Astrocyte (in vitro differentiated cells and primary cell): Measurements from ENCODE around the gene PIM3. TPM values are rescaled to one million over a fixed set of nuclear protein-coding genes. Genes with fewer than 3 reads are reported as not detected.

Experiments used
- DNase-seq: peaks from one replicate; pipeline ENCODE4 v3.0.0-alpha.2; 2010; ENCODE audit warnings: low read depth
- FAIRE-seq: peaks from 2 replicates; lab custom pipeline; 2011; peaks lifted over from hg19 to GRCh38; lab: Jason Lieb, UNC
- H2AFZ ChIP-seq: 2 replicates; pipeline ENCODE4 v1.6.0; 2012; ENCODE audit warnings: low read depth, low read length, inconsistent platforms
- H3K27ac ChIP-seq: 2 replicates; pipeline ENCODE4 v1.5.1; 2011; ENCODE audit warnings: low read depth, low read length, inconsistent platforms
- H3K27me3 ChIP-seq: 2 replicates; pipeline ENCODE4 v1.6.0; 2011; ENCODE audit warnings: low read length, inconsistent platforms; ENCODE audit not compliant: insufficient read depth
- H3K36me3 ChIP-seq: 2 replicates; pipeline ENCODE4 v1.5.1; 2011; ENCODE audit warnings: low read length, inconsistent platforms; ENCODE audit not compliant: insufficient read depth
- H3K4me1 ChIP-seq: 2 replicates; pipeline ENCODE4 v1.5.1; 2011; ENCODE audit warnings: low read length, inconsistent platforms; ENCODE audit not compliant: insufficient read depth
- H3K4me2 ChIP-seq: 2 replicates; pipeline ENCODE4 v1.6.0; 2012; ENCODE audit warnings: low read length, inconsistent platforms
- H3K4me3 ChIP-seq: 2 replicates; pipeline ENCODE4 v1.5.1; 2011; ENCODE audit warnings: low read depth, mild to moderate bottlenecking, low read length, inconsistent platforms; ENCODE audit not compliant: insufficient read depth
- H3K79me2 ChIP-seq: 2 replicates; pipeline ENCODE4 v1.6.0; 2012; ENCODE audit warnings: mild to moderate bottlenecking, low read length, inconsistent platforms; ENCODE audit not compliant: insufficient read depth
- H3K9ac ChIP-seq: 2 replicates; pipeline ENCODE4 v1.6.0; 2012; ENCODE audit warnings: mild to moderate bottlenecking, low read length, inconsistent platforms
- H3K9me3 ChIP-seq: 2 replicates; pipeline ENCODE4 v1.5.1; 2012; ENCODE audit warnings: low read depth, mild to moderate bottlenecking, low read length, inconsistent platforms; ENCODE audit not compliant: insufficient read depth
- H4K20me1 ChIP-seq: 2 replicates; pipeline ENCODE4 v1.6.0; 2012; ENCODE audit warnings: low read length, inconsistent platforms; ENCODE audit not compliant: insufficient read depth
- H3K27ac Mint-ChIP-seq: one replicate; pipeline ENCODE4 v1.8.0; 2021; ENCODE audit warnings: mild to moderate bottlenecking, mixed read lengths; ENCODE audit not compliant: unreplicated experiment
- H3K27me3 Mint-ChIP-seq: one replicate; pipeline ENCODE4 v1.8.0; 2021; ENCODE audit warnings: low read depth, mixed read lengths; ENCODE audit not compliant: unreplicated experiment
- H3K36me3 Mint-ChIP-seq: one replicate; pipeline ENCODE4 v1.8.0; 2021; ENCODE audit warnings: low read depth, mixed read lengths; ENCODE audit not compliant: unreplicated experiment
- H3K4me1 Mint-ChIP-seq: one replicate; pipeline ENCODE4 v1.8.0; 2021; ENCODE audit warnings: low read depth, mixed read lengths; ENCODE audit not compliant: unreplicated experiment
- H3K4me3 Mint-ChIP-seq: one replicate; pipeline ENCODE4 v1.8.0; 2021; ENCODE audit warnings: mild to moderate bottlenecking, moderate library complexity, mixed read lengths; ENCODE audit not compliant: unreplicated experiment
- H3K9me3 Mint-ChIP-seq: one replicate; pipeline ENCODE4 v1.8.0; 2021; ENCODE audit warnings: mild to moderate bottlenecking, mixed read lengths; ENCODE audit not compliant: unreplicated experiment
- CTCF ChIP-seq: IDR thresholded peaks from 2 replicates; pipeline ENCODE4 v1.5.1; 2011; ENCODE audit warnings: low read depth, mild to moderate bottlenecking, inconsistent platforms, low read length, moderate library complexity; ENCODE audit not compliant: insufficient read depth
- EZH2 ChIP-seq: IDR thresholded peaks from 2 replicates; pipeline ENCODE4 v1.6.1; 2012; ENCODE audit warnings: mild to moderate bottlenecking, low read length, inconsistent platforms; ENCODE audit not compliant: insufficient read depth
- total RNA-seq: library from RNA; stranded (reverse); gene quantifications from 2 replicates; pipeline ENCODE4 v1.2.1, GENCODE V29; 2021

The PIM3 gene
- total RNA-seq, 1 donor from 2014 or later: 15.5 TPM

- no peak overlapping the region for H3K27ac ChIP-seq
- no peak overlapping the region for H3K4me3 Mint-ChIP-seq
- FAIRE-seq (no peak), DNase-seq (no peak)
- no peaks in the 10 kb centered on the region for H3K27me3 ChIP-seq
- H3K36me3 ChIP-seq: no peaks in the 10 kb centered on the region
- no peak overlapping the region for H3K9ac ChIP-seq
- no peak overlapping the region for H3K4me3 ChIP-seq
- no peaks in the 10 kb centered on the region for H3K4me1 ChIP-seq
- no peaks in the 10 kb centered on the region for H3K79me2 ChIP-seq
- no peaks in the 10 kb centered on the region for H3K36me3 Mint-ChIP-seq
- no peak for TF ChIP-seq EZH2
- TF ChIP-seq CTCF: peak; percentile 50
- peaks cover 27% of the 10 kb centered on the region for H3K27me3 Mint-ChIP-seq
- H2AFZ ChIP-seq: no peak overlapping the region
- no peak overlapping the region for H3K4me2 ChIP-seq
- H3K27ac Mint-ChIP-seq: no peak overlapping the region
- peaks cover 19% of the 10 kb centered on the region for H3K9me3 Mint-ChIP-seq
- H4K20me1 ChIP-seq: no peaks in the 10 kb centered on the region
- H3K4me1 Mint-ChIP-seq: no peaks in the 10 kb centered on the region
- no peaks in the 10 kb centered on the region for H3K9me3 ChIP-seq
Measured at GRCh38 chr22:49992921-49993648, 32.5 kb downstream of the PIM3 start.

DNA sequence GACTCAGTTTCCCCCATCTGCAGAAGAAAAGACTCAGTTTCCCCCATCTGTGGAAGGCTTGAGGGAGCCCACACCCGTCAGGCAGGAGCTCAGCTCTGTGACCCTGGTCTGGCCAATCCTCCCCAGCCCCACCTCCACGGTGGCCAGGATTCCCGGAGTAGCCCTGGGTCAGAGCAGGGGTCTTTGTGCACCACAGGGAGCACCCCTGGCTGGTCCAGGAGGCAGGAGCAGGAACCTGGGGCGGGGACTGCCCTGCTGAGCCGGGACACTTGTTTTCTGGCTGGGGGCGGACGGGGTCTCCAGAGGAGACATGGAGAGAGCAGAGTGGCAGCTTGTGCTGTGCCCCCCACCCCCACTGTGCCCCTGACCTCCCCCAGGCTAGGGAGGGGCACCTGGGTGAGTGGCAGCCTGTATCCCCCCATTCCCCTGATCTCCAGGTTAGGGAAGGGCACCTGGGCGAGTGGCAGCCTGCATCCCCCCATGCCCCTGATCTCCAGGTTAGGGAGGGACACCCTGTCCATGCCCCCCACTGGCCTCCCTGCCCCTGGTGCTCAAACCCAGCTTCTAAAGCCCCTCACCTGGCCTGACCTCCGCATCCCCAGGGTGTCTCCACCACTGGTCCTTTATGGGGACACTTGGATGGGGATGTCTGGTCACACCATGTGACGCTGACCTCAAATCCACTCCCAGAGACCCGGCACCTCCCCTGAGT is 33.2 kb downstream of the PIM3 start:
- Histone ChIP-seq H2AFZ (no peak overlapping the region), H3K4me3 (no peak overlapping the region), H4K20me1 (no peaks in the 10 kb centered on the region), H3K36me3 (no peaks in the 10 kb centered on the region), H3K4me2 (no peak overlapping the region), H3K4me1 (no peaks in the 10 kb centered on the region), H3K9ac (no peak overlapping the region), H3K9me3 (no peaks in the 10 kb centered on the region), H3K27me3 (no peaks in the 10 kb centered on the region), H3K79me2 (no peaks in the 10 kb centered on the region), H3K27ac (no peak overlapping the region)
- H3K4me3 Mint-ChIP-seq: no peak overlapping the region
- no peaks in the 10 kb centered on the region for H3K36me3 Mint-ChIP-seq
- no peak overlapping the region for H3K27ac Mint-ChIP-seq
- peaks cover 30% of the 10 kb centered on the region for H3K27me3 Mint-ChIP-seq
- FAIRE-seq: no peak
- TF ChIP-seq CTCF (no peak), EZH2 (no peak)
- H3K9me3 Mint-ChIP-seq: peaks cover 14% of the 10 kb centered on the region
- DNase-seq: no peak
- no peaks in the 10 kb centered on the region for H3K4me1 Mint-ChIP-seq
